Loucy (cell line): ENCODE data around the gene CASP14.

Source experiments
- EZH2phosphoT487 ChIP-seq: fragments of 200-600 bp; IDR thresholded peaks from 2 replicates; pipeline ENCODE4 v1.6.1; 2018; ENCODE audit warnings: antibody characterized with exemption, mild to moderate bottlenecking, moderate library complexity, borderline replicate concordance
- TF ChIP-seq, protein P1 (sequence below): fragments of 200-600 bp; sonication (generic); conservative IDR thresholded peaks from 2 replicates; pipeline ENCODE4 v1.5.1; 2014; ENCODE audit warnings: mild to moderate bottlenecking, antibody characterized with exemption, low read length

GRCh38 chr19:15091918-15092753, 42.9 kb downstream of the CASP14 start:
- TF ChIP-seq, protein P1, sequence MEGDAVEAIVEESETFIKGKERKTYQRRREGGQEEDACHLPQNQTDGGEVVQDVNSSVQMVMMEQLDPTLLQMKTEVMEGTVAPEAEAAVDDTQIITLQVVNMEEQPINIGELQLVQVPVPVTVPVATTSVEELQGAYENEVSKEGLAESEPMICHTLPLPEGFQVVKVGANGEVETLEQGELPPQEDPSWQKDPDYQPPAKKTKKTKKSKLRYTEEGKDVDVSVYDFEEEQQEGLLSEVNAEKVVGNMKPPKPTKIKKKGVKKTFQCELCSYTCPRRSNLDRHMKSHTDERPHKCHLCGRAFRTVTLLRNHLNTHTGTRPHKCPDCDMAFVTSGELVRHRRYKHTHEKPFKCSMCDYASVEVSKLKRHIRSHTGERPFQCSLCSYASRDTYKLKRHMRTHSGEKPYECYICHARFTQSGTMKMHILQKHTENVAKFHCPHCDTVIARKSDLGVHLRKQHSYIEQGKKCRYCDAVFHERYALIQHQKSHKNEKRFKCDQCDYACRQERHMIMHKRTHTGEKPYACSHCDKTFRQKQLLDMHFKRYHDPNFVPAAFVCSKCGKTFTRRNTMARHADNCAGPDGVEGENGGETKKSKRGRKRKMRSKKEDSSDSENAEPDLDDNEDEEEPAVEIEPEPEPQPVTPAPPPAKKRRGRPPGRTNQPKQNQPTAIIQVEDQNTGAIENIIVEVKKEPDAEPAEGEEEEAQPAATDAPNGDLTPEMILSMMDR, result peak; percentile 67
- TF ChIP-seq EZH2phosphoT487, result no peak
